HG02610 (cell line): ENCODE data around the gene SLAIN2.
"Not testable (repeated sequence)": the region's sequence is repeated elsewhere in the genome, so short reads cannot be mapped to it uniquely, and the experiment has no call there.

Experiments
- ATAC-seq: cut with Tn5 transposase; IDR thresholded peaks from one replicate; pipeline ENCODE4 v1.9.1; 2021; ENCODE audit warnings: mild to moderate bottlenecking, moderate library complexity; ENCODE audit not compliant: unreplicated experiment

SLAIN2 gene

DNA sequence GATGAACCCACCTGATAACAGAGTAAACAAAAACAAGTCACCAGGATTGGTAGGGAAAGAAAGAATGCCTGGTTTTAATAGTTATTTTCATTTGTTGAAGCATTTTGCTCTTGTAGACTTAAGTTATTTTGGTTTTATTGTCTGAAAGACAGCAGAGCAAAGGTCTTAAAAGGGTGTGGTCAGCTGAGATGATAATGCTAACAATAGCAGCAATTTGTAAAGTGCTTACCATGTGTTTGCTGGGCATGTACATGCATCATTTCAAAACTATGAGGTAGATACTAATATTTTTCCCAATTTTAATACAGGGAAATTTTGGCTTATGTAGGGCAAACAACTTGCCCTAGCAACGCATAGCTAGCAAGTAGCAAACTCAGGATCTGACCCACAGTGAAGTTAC is 95.0 kb downstream of the SLAIN2 start:
- ATAC-seq: no peak

GRCh38 chr4:48439988-48440387 is 98.7 kb downstream of the SLAIN2 start:
- ATAC-seq: no peak

- ATAC-seq: not testable (repeated sequence)
Measured at GRCh38 chr4:48440914-48441313, 99.6 kb downstream of the SLAIN2 start.

DNA sequence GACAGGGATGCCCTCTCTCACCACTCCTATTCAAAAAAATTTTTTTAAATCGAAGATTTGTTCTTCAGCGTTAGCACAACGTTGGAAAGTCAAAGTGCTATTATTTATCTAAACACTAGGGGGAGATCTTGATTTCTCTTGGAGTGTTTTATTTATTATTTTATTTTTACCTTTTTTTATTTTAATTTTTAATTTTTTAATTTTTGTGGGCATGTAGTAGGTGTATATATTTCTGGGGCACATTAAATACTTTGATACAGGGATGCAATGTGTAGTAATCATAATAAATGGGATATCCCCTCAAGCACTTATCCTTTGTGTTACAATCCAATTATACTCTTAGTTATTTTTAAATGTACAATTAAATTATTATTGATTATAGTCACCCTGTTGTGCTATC is 104.4 kb downstream of the SLAIN2 start:
- ATAC-seq: no peak

DNA sequence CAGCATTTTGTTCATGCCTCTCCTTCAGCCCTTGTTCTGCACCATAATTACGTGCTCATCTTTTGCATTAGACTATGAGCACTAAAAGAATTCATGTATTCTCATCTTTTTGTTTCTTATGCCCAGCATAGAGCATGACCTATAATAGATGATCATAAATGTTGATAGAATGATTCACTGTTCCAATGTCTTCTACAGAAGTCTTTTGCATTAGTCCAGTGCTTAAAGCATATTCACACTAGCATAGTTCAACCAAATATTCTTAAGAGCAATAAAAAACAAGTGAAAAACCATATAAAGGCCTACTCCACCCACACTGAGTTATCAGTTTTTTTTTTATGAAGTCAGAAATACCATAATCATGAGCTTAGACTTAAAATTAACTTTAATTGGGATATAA is 105.3 kb downstream of the SLAIN2 start:
- ATAC-seq: no peak

GRCh38 chr4:48449151-48449550 is 107.8 kb downstream of the SLAIN2 start:
- no peak for ATAC-seq

- no peak for ATAC-seq
Measured at GRCh38 chr4:48450740-48451139, 109.4 kb downstream of the SLAIN2 start.

DNA sequence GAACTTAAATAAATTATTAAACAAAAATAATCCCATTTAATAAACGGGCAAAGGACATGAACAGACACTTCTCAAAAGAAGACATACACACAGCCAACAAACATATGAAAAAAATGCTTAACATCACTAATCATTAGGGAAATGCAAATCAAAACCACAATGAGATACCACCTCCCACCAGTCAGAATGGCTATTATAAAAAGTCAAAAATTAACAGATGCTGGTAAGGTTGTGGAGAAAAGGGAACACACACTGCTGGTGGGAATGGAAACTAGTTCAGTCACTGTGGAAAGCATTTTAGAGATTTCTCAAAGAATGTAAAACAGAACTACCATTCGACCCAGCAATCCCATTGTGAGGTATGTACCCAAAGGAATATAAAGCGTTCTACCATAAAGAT is 110.3 kb downstream of the SLAIN2 start:
- not testable (repeated sequence) for ATAC-seq

- no peak for ATAC-seq
Measured at GRCh38 chr4:48454591-48454990, 113.3 kb downstream of the SLAIN2 start.

GRCh38 chr4:48461000-48461399 is 119.7 kb downstream of the SLAIN2 start:
- ATAC-seq: no peak

GRCh38 chr4:48462363-48462762 is 121.0 kb downstream of the SLAIN2 start:
- no peak for ATAC-seq

GRCh38 chr4:48467442-48467841 is 126.1 kb downstream of the SLAIN2 start:
- no peak for ATAC-seq

GRCh38 chr4:48467891-48468290 is 126.6 kb downstream of the SLAIN2 start:
- no peak for ATAC-seq

DNA sequence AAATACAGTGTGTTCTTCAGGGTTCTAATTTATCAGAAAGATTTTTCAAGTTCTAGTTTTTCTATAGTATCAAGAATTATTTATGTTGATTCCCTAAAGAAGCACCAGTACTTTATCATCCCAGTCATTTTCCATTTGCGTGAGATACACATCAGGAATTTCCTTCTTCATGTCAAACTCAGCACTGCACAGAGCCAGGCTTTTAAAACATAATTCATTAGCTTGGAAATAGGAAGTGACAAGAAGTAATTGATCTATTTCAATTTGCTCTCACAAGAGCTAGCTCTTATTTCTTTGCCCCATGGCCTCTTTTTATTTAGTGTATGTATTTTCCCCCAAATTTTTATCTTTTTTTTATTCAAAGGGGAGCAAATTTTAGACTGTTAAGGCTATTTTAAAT is 128.8 kb downstream of the SLAIN2 start:
- no peak for ATAC-seq

- no peak for ATAC-seq
Measured at GRCh38 chr4:48470570-48470969, 129.2 kb downstream of the SLAIN2 start.

DNA sequence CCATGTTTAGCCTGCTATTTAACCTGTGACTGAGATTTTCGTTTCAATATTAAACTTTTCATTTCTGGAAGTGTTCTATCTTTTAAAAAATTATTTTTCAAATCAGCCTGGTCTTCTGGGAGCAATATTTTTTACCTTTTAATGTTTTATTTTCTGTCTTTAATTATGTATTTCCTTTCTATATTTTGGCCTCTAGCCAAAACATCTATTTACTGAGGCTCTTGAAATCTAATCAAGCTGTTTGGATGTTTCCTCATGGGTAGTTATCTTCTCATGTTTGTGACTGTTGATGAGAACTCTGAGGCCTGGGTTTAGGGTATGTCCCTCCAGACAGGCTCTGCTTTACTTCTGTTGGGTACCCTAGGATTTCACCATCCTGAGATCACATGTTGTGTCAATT is 131.5 kb downstream of the SLAIN2 start:
- ATAC-seq: no peak

DNA sequence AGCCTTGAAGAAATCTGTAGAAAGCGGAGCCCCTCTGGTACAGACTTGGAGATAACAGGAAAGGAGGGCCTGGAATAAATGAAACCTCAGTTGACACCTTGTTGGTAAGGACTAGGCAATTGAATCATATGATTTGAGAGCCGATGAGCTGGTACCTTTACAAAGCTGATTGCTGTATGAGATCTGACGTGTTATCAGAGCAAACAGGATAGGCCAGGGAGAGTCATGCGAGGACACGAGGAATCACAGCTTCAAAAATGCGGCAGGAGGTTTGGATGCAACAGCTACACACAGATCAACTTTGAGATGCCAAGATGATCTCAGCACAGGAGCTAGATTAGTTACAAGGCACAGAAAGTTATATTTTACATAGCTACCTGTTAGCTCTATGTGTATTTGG is 134.4 kb downstream of the SLAIN2 start:
- no peak for ATAC-seq
